Prostate gland (tissue), 2 donors: Measurements from ENCODE around the gene LUM. TPM values are rescaled to one million over a fixed set of nuclear protein-coding genes. Genes with fewer than 3 reads are reported as not detected.

ENCODE experiments used
- DNase-seq: peaks from one replicate; pipeline ENCODE4 v3.0.0-alpha.2; 2019; ENCODE audit warnings: low spot score
- H3K27ac ChIP-seq, 2 donors: fragments of 200-600 bp; sonication (generic); 2 replicates each; pipeline ENCODE4 v1.5.1; 2017 to 2019
- H3K27me3 ChIP-seq: fragments of 200-600 bp; sonication (generic); replicated peaks from 2 replicates; pipeline ENCODE4 v1.5.1; 2019; ENCODE audit not compliant: insufficient read depth
- H3K36me3 ChIP-seq, 2 donors: fragments of 200-600 bp; sonication (generic); 1 replicate in 1 of 2; 2 replicates in 1 of 2; pipeline versions ENCODE4 v1.5.1 to v1.8.1; 2017 to 2019
- H3K4me1 ChIP-seq: fragments of 200-600 bp; sonication (generic); replicated peaks from 2 replicates; pipeline ENCODE4 v1.5.1; 2019
- H3K4me3 ChIP-seq, 2 donors: fragments of 200-600 bp; sonication (generic); 2 replicates each; pipeline ENCODE4 v1.5.1; 2017 to 2019
- H3K9me3 ChIP-seq: fragments of 200-600 bp; sonication (generic); 2 replicates; pipeline ENCODE4 v1.5.1; 2017
- POLR2A ChIP-seq: fragments of 450-650 bp; IDR thresholded peaks from one replicate; pipeline ENCODE4 v1.6.1; 2016; ENCODE audit warnings: antibody characterized with exemption, mild to moderate bottlenecking
- POLR2AphosphoS5 ChIP-seq: sonication (generic); formaldehyde crosslinking; IDR thresholded peaks from one replicate; pipeline ENCODE4 v1.6.1; 2017; ENCODE audit warnings: antibody characterized with exemption
- WGBS: methylation state at CpG from one replicate; pipeline ENCODE4 v1.1.5; 2018; 5-methylcytosine and 5-hydroxymethylcytosine counted together
- intact Hi-C: fragments of 100-400 bp; cut with DNase I; formaldehyde crosslinking; loops from one replicate; pipeline ENCODE4 v1.14.2; 2022
- total RNA-seq, 2 donors: library from RNA; depleted of rRNA; stranded (reverse); fragments of >200 nt; gene quantifications; one replicate each; pipeline ENCODE4 v1.1.0, GENCODE V29; 2016
- TF ChIP-seq, protein P1 (sequence below), 4 experiments: fragments of 200-600 bp in 2 of 4; fragments of 450-650 bp in 2 of 4; sonication (generic) in 2 of 4; IDR thresholded peaks; 1 replicate in 3 of 4; 2 replicates in 1 of 4; pipeline ENCODE4 v1.5.1; 2016 to 2019; ENCODE audit warnings: antibody characterized with exemption in 4 of 4, mild to moderate bottlenecking in 2 of 4, moderate library complexity in 2 of 4

LUM gene
- total RNA-seq, 2 donors from 2014 or later: 34.3 to 56.1 TPM

DNA sequence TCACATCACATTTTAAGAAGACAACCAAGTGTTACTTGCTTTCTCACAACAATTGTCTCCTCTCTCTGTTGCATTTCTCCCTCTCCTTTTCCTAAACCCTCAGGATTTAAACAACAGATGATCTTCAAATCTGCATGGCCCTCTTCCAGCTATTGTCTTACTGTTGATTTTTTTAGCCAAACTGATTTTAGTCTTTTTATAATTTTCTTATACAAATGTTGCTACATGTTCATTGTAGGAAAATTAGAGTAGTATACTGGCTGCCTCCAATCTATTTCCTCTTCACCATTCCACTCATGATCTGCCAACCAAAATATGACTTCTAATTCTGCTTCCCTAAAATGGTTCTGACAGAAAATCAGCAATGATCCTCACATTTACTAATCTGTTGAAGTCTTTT is 52.1 kb downstream of the LUM start:
- intact Hi-C loops: no loop called here
- TF ChIP-seq, protein P1, sequence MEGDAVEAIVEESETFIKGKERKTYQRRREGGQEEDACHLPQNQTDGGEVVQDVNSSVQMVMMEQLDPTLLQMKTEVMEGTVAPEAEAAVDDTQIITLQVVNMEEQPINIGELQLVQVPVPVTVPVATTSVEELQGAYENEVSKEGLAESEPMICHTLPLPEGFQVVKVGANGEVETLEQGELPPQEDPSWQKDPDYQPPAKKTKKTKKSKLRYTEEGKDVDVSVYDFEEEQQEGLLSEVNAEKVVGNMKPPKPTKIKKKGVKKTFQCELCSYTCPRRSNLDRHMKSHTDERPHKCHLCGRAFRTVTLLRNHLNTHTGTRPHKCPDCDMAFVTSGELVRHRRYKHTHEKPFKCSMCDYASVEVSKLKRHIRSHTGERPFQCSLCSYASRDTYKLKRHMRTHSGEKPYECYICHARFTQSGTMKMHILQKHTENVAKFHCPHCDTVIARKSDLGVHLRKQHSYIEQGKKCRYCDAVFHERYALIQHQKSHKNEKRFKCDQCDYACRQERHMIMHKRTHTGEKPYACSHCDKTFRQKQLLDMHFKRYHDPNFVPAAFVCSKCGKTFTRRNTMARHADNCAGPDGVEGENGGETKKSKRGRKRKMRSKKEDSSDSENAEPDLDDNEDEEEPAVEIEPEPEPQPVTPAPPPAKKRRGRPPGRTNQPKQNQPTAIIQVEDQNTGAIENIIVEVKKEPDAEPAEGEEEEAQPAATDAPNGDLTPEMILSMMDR (IDR thresholded peaks at IDR 0.05): no peak
- TF ChIP-seq POLR2AphosphoS5 (no peak), POLR2A (no peak)

DNA sequence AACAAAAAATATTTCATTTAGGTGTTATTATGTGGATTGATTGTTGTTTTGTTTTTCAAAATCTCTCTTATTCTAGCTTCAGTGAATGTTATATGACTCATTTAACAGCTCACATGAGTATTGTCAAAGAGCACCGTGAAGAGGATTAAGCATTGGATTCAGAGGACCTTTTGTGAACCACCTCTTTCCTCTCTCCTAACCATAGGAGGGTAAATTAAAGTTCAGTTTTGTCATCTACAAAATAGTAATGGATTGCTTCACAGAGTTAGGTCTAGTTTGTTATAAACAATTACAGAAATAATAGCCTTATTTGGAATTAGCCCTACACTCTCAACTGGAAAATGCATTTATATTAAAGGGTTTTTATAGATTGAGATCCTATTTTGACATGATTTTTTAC is 52.5 kb downstream of the LUM start:
- Histone ChIP-seq H3K4me3 (no peak overlapping the region), H3K36me3 (no peaks in the 10 kb centered on the region), H3K4me1 (no peaks in the 10 kb centered on the region), H3K9me3 (no peaks in the 10 kb centered on the region), H3K27ac (no peak overlapping the region), H3K27me3 (no peaks in the 10 kb centered on the region)
- intact Hi-C loops: no loop called here
- DNase-seq: no peak
- 64% methylated on average over 1 of the region's 1 CpG for WGBS
- TF ChIP-seq, protein P1 (IDR thresholded peaks at IDR 0.05): no peak
- TF ChIP-seq POLR2AphosphoS5: no peak
- TF ChIP-seq POLR2A: no peak

More for the DNA sequence above, 52.1 kb downstream of the LUM start:
- Histone ChIP-seq H3K27ac (no peak overlapping the region), H3K9me3 (no peaks in the 10 kb centered on the region), H3K36me3 (no peaks in the 10 kb centered on the region), H3K4me1 (no peaks in the 10 kb centered on the region), H3K4me3 (no peak overlapping the region), H3K27me3 (no peaks in the 10 kb centered on the region)
- no peak for DNase-seq

DNA sequence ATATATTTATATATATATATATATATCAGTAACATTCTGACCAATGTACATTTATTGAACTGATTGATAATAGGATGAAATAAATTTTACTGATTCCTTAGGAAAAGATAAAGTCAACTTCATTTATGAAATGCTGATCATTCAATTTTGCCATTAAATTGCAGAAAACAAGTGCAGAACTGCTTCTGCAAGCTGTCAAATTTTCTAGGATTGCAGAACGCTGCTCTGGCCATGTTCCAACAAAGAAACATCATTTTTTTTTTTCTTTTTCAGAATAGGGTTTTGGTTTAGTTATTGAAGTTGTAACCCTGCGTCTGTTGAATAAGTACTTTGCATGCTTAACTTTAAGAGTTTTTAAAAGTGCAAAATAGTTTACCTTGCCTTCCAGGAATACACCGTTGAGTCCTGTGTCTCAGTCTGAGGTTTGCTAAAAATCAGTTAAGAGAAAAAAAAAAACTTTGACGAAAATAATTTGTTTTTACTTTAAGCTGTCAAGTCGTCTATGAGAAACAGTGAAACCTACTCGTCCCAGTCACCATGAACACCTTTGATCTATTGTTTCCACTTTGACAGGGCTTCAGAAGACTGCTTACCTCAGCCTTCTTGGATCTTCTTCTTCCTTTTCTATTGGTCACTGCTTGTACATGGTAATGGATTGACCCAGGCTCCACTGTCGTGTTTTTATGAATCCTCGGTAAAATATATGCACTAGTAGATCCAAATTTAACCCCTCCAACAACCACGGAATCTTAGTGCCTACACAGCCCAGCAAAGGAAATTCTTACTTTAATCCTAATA is 53.7 kb downstream of the LUM start, which contains the start of gene KERA:
TSS of gene KERA (minus strand) at position 657 of the 798 bp plus-strand sequence. CDS start 1,743 bp downstream, outside the sequence.
- intact Hi-C loops: no loop called here

DNA sequence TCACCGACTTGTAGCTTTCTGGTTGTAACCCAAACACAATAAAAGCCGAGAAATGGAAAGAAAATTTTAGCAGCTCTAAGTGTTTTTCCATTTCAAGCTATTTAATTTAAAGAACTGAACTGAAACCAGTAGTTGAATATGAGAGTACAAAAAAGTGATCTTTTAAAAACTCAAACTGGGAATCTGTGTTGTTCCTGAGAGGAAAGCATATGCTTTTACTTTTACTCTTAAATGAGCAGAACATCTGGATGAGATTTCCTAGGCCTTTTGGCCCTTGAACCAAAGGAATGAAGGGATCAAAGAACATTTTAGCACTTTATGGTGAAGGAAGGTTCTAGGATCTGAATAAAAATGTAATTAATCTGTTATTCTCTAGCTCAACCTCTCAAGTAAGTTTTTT is 54.8 kb downstream of the LUM start:
- WGBS: 96% methylated on average over 2 of the region's 2 CpGs
- no peaks in the 10 kb centered on the region for H3K4me1 ChIP-seq
- no peak for TF ChIP-seq POLR2AphosphoS5
- TF ChIP-seq POLR2A: no peak
- TF ChIP-seq, protein P1 (IDR thresholded peaks at IDR 0.05): no peak
- intact Hi-C loops: no loop called here
- no peaks in the 10 kb centered on the region for H3K27me3 ChIP-seq
- H3K36me3 ChIP-seq: no peaks in the 10 kb centered on the region
- DNase-seq: no peak
- H3K9me3 ChIP-seq: no peaks in the 10 kb centered on the region
- no peak overlapping the region for H3K27ac ChIP-seq
- no peak overlapping the region for H3K4me3 ChIP-seq

More for the DNA sequence above, 53.7 kb downstream of the LUM start, which contains the start of gene KERA:
- no peak for DNase-seq
- Histone ChIP-seq H3K27ac (no peak within 1 kb of the TSS), H3K9me3 (no peaks in the 10 kb centered on the region), H3K36me3 (no peaks in the 10 kb centered on the region), H3K4me1 (no peaks in the 10 kb centered on the region), H3K4me3 (no peak within 1 kb of the TSS), H3K27me3 (no peaks in the 10 kb centered on the region)
- 30% methylated on average over 9 of the region's 9 CpGs for WGBS
- no peak for TF ChIP-seq POLR2AphosphoS5
- TF ChIP-seq, protein P1 (IDR thresholded peaks at IDR 0.05): no peak
- no peak for TF ChIP-seq POLR2A

DNA sequence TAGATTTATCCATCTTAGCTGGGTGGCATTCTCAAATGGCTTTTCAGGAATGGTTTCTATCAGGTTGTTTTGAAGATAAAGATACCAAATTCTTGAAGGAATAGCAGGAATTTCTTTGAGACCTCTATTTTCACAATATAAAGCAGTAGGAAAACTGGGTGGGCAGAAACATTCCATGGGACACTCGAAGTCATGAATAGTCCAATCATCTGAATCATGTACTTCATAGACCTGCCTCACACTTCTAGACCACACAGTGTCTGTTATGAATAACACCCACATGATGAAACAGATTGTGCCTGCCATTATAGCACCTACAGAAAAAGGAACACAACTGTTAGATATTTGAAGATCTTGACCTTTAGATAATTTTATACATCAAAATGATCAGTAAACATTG is 55.3 kb downstream of the LUM start:
- Histone ChIP-seq H3K4me1 (no peaks in the 10 kb centered on the region), H3K9me3 (no peaks in the 10 kb centered on the region), H3K27ac (no peak overlapping the region), H3K4me3 (no peak overlapping the region), H3K27me3 (no peaks in the 10 kb centered on the region), H3K36me3 (no peaks in the 10 kb centered on the region)
- TF ChIP-seq POLR2A: no peak
- TF ChIP-seq, protein P1 (IDR thresholded peaks at IDR 0.05): no peak
- TF ChIP-seq POLR2AphosphoS5: no peak
- intact Hi-C loops: no loop called here
- no peak for DNase-seq
- 69% methylated on average over 1 of the region's 1 CpG for WGBS
